SU-DHL-6 (cell line): ENCODE data around the gene GOLGA3.

Source experiments
- H2AFZ ChIP-seq: fragments of 200-600 bp; sonication (generic); 2 replicates; pipeline ENCODE4 v1.6.1; 2014; ENCODE audit warnings: low read depth, mild to moderate bottlenecking, moderate library complexity, mixed read lengths, antibody characterized with exemption, low read length; ENCODE audit not compliant: severe bottlenecking
- H3F3A ChIP-seq: fragments of 200-600 bp; shearing (Covaris generic); 2 replicates; pipeline ENCODE4 v1.6.0; 2016; ENCODE audit warnings: antibody characterized with exemption, mild to moderate bottlenecking; ENCODE audit not compliant: insufficient read depth
- H3K27ac ChIP-seq: fragments of 200-600 bp; sonication (generic); 2 replicates; pipeline ENCODE4 v1.5.1; 2016; ENCODE audit warnings: low read depth, mild to moderate bottlenecking, low read length, moderate library complexity, mixed read lengths
- H3K27me3 ChIP-seq: fragments of 200-600 bp; sonication (generic), shearing (Covaris generic); 2 replicates; pipeline ENCODE4 v1.6.0; 2014; ENCODE audit warnings: mild to moderate bottlenecking, low read length
- H3K36me3 ChIP-seq: fragments of 200-600 bp; sonication (generic); 2 replicates; pipeline ENCODE4 v1.6.1; 2014; ENCODE audit warnings: mild to moderate bottlenecking, low read length, mixed read lengths
- H3K4me2 ChIP-seq: fragments of 300-600, 200-600 bp; shearing (Covaris generic), sonication (generic); 2 replicates; pipeline ENCODE4 v1.6.0; 2014; ENCODE audit warnings: low read length, low read depth, mild to moderate bottlenecking; ENCODE audit not compliant: poor library complexity, severe bottlenecking
- H3K4me3 ChIP-seq: fragments of 200-600 bp; sonication (generic); 2 replicates; pipeline ENCODE4 v1.5.1; 2014; ENCODE audit warnings: antibody characterized with exemption, low read length, mild to moderate bottlenecking, mixed read lengths; ENCODE audit not compliant: insufficient read depth, poor library complexity, severe bottlenecking
- H3K79me2 ChIP-seq: fragments of 200-600 bp; sonication (generic); 2 replicates; pipeline ENCODE4 v1.6.1; 2014; ENCODE audit warnings: mild to moderate bottlenecking, low read length, moderate library complexity; ENCODE audit not compliant: insufficient read depth
- H3K9ac ChIP-seq: fragments of 200-600 bp; sonication (generic); 2 replicates; pipeline ENCODE4 v1.7.0; 2014; ENCODE audit warnings: mild to moderate bottlenecking, low read length
- H3K9me2 ChIP-seq: fragments of 200-600 bp; sonication (generic); replicated peaks from 2 replicates; pipeline ENCODE4 v1.6.1; 2014; ENCODE audit warnings: low read length; ENCODE audit not compliant: insufficient read depth
- H3K9me3 ChIP-seq: fragments of 200-600 bp; sonication (generic); 2 replicates; pipeline ENCODE4 v1.6.1; 2014; ENCODE audit warnings: low read length, mixed read lengths; ENCODE audit not compliant: insufficient read depth
- H4K20me1 ChIP-seq: fragments of 200-600 bp; sonication (generic); 2 replicates; pipeline ENCODE4 v1.6.1; 2014; ENCODE audit warnings: low read depth, mild to moderate bottlenecking, antibody characterized with exemption, low read length, moderate library complexity, mixed read lengths
- EZH2phosphoT487 ChIP-seq: fragments of 200-600 bp; sonication (generic), shearing (Covaris generic); conservative IDR thresholded peaks from 2 replicates; pipeline ENCODE4 v1.6.1; 2018; ENCODE audit warnings: mild to moderate bottlenecking, antibody characterized with exemption, low read length, moderate library complexity, mixed read lengths
- TF ChIP-seq, protein P1 (sequence below): fragments of 200-600 bp; sonication (generic); IDR thresholded peaks from one replicate; pipeline ENCODE4 v1.5.1; 2017; ENCODE audit warnings: antibody characterized with exemption, mild to moderate bottlenecking, low read length, moderate library complexity; ENCODE audit not compliant: insufficient read depth, poor library complexity, severe bottlenecking

Gene GOLGA3

DNA sequence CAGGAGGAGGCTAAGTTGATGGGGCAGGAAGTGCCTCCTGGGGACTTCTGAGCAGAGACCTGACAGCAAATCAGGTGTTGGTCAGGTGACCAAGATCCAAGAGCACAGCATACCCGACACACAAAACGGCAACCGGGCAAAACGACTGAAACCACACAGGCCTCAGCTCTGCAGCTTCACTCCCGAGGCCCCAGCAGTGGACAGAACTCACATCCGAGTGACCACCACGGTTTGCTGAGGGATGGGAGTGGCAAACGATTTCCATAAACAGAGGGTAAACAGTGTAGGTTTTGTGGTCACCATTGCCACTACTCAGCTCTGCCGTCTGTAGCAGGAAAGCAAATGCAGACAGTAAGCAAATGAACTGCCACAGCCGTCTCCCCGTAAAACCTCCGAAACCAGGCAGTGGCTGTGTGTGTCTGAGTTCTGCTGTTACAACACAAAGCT is 44.3 kb upstream of the GOLGA3 start:
- no peak overlapping the region for H3K9ac ChIP-seq
- no peaks in the 10 kb centered on the region for H3K36me3 ChIP-seq
- no peak overlapping the region for H2AFZ ChIP-seq
- no peaks in the 10 kb centered on the region for H3K79me2 ChIP-seq
- no peaks in the 10 kb centered on the region for H3K9me3 ChIP-seq
- no peaks in the 10 kb centered on the region for H4K20me1 ChIP-seq
- H3K27ac ChIP-seq = no peak overlapping the region
- TF ChIP-seq, protein P1, sequence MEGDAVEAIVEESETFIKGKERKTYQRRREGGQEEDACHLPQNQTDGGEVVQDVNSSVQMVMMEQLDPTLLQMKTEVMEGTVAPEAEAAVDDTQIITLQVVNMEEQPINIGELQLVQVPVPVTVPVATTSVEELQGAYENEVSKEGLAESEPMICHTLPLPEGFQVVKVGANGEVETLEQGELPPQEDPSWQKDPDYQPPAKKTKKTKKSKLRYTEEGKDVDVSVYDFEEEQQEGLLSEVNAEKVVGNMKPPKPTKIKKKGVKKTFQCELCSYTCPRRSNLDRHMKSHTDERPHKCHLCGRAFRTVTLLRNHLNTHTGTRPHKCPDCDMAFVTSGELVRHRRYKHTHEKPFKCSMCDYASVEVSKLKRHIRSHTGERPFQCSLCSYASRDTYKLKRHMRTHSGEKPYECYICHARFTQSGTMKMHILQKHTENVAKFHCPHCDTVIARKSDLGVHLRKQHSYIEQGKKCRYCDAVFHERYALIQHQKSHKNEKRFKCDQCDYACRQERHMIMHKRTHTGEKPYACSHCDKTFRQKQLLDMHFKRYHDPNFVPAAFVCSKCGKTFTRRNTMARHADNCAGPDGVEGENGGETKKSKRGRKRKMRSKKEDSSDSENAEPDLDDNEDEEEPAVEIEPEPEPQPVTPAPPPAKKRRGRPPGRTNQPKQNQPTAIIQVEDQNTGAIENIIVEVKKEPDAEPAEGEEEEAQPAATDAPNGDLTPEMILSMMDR = no peak
- TF ChIP-seq EZH2phosphoT487 = no peak
- no peaks in the 10 kb centered on the region for H3F3A ChIP-seq
- no peak overlapping the region for H3K4me2 ChIP-seq
- no peaks in the 10 kb centered on the region for H3K9me2 ChIP-seq
- H3K4me3 ChIP-seq = no peak overlapping the region
- no peaks in the 10 kb centered on the region for H3K27me3 ChIP-seq

DNA sequence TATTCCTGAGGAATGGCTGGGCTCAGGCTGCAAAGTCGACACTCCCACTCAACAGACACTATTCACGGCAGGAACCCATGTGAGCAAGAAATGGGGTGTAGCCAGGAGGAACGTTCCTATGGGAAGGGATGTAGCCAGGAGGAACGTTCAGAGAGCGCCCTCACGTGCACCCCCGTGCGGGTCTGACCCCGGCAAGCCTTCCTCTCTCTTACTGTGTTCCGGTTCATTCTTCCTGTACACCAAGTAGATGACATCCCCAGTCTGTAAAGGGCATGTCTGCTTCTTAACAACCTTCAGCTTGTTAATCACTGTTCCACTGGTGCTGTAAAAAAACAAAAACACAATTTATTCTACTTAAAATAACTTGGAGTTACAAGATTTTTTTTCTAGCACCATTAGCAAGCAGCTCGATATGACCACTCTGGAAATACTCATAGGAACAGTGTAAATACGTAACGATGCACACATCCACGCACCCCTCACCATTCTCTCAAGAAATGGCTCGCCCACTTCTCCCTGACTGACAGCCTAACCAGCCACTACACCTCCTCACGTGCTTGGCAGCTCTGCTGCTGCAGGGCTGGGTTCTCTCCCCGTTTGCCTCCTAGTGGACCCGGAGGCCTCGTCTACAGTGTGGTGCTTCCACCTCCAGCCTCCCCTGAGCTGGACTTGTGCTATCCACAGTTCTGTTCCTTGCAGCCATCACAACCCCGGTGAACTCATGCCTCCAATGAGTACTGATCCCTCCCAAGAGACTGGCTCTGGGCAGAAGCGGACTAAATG is 43.6 kb upstream of the GOLGA3 start:
- TF ChIP-seq, protein P1 = no peak
- TF ChIP-seq EZH2phosphoT487 = no peak
- H3K36me3 ChIP-seq = no peaks in the 10 kb centered on the region
- no peaks in the 10 kb centered on the region for H3F3A ChIP-seq

DNA sequence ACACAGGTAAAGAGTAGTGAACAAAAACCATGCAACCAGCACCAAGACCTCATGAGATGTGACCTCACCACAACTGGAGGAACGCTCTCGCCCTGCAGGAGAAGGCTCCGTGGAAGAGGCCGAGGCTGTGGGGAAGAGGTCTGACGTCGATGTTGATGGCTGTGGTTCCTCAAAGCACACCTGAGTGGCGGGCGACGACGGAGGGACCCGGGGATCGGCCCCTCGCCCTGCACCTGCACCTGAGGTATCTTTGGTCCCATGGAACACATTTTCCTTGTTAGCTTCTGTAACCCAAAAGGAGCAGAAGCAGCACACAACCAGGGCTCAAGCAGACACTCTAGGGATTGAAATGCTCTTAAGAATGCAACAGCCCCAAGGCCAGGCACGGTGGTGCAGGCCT is 40.9 kb upstream of the GOLGA3 start:
- H3K36me3 ChIP-seq = no peaks in the 10 kb centered on the region
- no peak overlapping the region for H3K27ac ChIP-seq

More for the DNA sequence above, 43.6 kb upstream of the GOLGA3 start:
- H3K4me2 ChIP-seq = no peak overlapping the region
- no peaks in the 10 kb centered on the region for H3K9me2 ChIP-seq
- no peaks in the 10 kb centered on the region for H4K20me1 ChIP-seq
- H3K27ac ChIP-seq = no peak overlapping the region
- H3K4me3 ChIP-seq = no peak overlapping the region
- no peaks in the 10 kb centered on the region for H3K9me3 ChIP-seq
- H3K79me2 ChIP-seq = no peaks in the 10 kb centered on the region
- no peaks in the 10 kb centered on the region for H3K27me3 ChIP-seq
- no peak overlapping the region for H2AFZ ChIP-seq
- H3K9ac ChIP-seq = no peak overlapping the region

More for the DNA sequence above, 40.9 kb upstream of the GOLGA3 start:
- no peak overlapping the region for H3K4me2 ChIP-seq
- H3K27me3 ChIP-seq = no peaks in the 10 kb centered on the region
- H2AFZ ChIP-seq = no peak overlapping the region
- no peaks in the 10 kb centered on the region for H4K20me1 ChIP-seq
- H3K9me2 ChIP-seq = no peaks in the 10 kb centered on the region
- peaks cover 5% of the 10 kb centered on the region; the same call in 1 of the 2 replicates for H3K9me3 ChIP-seq
- H3K79me2 ChIP-seq = no peaks in the 10 kb centered on the region
- TF ChIP-seq EZH2phosphoT487 = no peak
- TF ChIP-seq, protein P1 = no peak
- H3K9ac ChIP-seq = no peak overlapping the region
- H3K4me3 ChIP-seq = no peak overlapping the region
- H3F3A ChIP-seq = no peaks in the 10 kb centered on the region
